ENCODE data around the gene LAPTM5.
A peak's percentile ranks its signal among the peaks of the same experiment; 100 is the strongest.
"Not testable (repeated sequence)": the region's sequence is repeated elsewhere in the genome, so short reads cannot be mapped to it uniquely, and the experiment has no call there.

LAPTM5 gene

GRCh38 chr1:30757352-30758120 is at the start of gene LAPTM5:
LAPTM5 (minus strand) TSS chr1:30757774; CDS start chr1:30757745, 29 bp downstream.
- no peak for DNase-seq

GRCh38 chr1:30806381-30807317 is 49.1 kb upstream of the LAPTM5 start:
- DNase-seq = no peak

GRCh38 chr1:30805304-30806003 is 47.9 kb upstream of the LAPTM5 start:
- DNase-seq = no peak

- no peak for DNase-seq
These were observed 47.2 kb upstream of the LAPTM5 start for GRCh38 chr1:30804822-30805221.

- DNase-seq = no peak
These were observed 46.8 kb upstream of the LAPTM5 start for GRCh38 chr1:30804352-30804751.

GRCh38 chr1:30803562-30803961 is 46.0 kb upstream of the LAPTM5 start:
- DNase-seq = no peak

GRCh38 chr1:30801771-30802198 is 44.2 kb upstream of the LAPTM5 start:
- DNase-seq = peak; percentile 46

- no peak for DNase-seq
These were observed 41.6 kb upstream of the LAPTM5 start for GRCh38 chr1:30799233-30799511.

GRCh38 chr1:30798389-30799232 is 41.0 kb upstream of the LAPTM5 start:
- DNase-seq = no peak

GRCh38 chr1:30795026-30795425 is 37.5 kb upstream of the LAPTM5 start:
- no peak for DNase-seq

GRCh38 chr1:30794260-30794659 is 36.7 kb upstream of the LAPTM5 start:
- DNase-seq = no peak

GRCh38 chr1:30793209-30793608 is 35.6 kb upstream of the LAPTM5 start:
- DNase-seq = no peak

- no peak for DNase-seq
These were observed 34.3 kb upstream of the LAPTM5 start for GRCh38 chr1:30791868-30792267.

GRCh38 chr1:30790850-30791778 is 33.5 kb upstream of the LAPTM5 start:
- no peak for DNase-seq

- DNase-seq = not testable (repeated sequence)
These were observed 32.6 kb upstream of the LAPTM5 start for GRCh38 chr1:30790256-30790525.

- DNase-seq = no peak
These were observed 32.0 kb upstream of the LAPTM5 start for GRCh38 chr1:30789388-30790255.

GRCh38 chr1:30788580-30789387 is 31.2 kb upstream of the LAPTM5 start:
- DNase-seq = no peak

- no peak for DNase-seq
These were observed 30.4 kb upstream of the LAPTM5 start for GRCh38 chr1:30787856-30788495.

- DNase-seq = no peak
These were observed 29.7 kb upstream of the LAPTM5 start for GRCh38 chr1:30787266-30787665.

Data from 8988T (cell line).